NOMO-1 (cell line): ENCODE data around the gene FAM170A.
A peak's percentile ranks its signal among the peaks of the same experiment; 100 is the strongest.

Experiments used
- DNase-seq, 2 experiments: peaks; one replicate each; lab custom pipeline; 2025; ENCODE audit not compliant: unreplicated experiment in 2 of 2; lab: John Stamatoyannopoulos, UW

The FAM170A gene

GRCh38 chr5:119629339-119629738 is at the start of gene FAM170A:
Gene FAM170A (plus strand): TSS chr5:119629558. CDS start chr5:119629769, 211 bp downstream.
- DNase-seq = no peak

GRCh38 chr5:119582987-119583386 is 46.4 kb upstream of the FAM170A start:
- DNase-seq = no peak

GRCh38 chr5:119583684-119584083 is 45.7 kb upstream of the FAM170A start:
- DNase-seq = no peak

- no peak for DNase-seq
Observed at GRCh38 chr5:119596046-119596445, 33.3 kb upstream of the FAM170A start.

- DNase-seq = no peak
Observed at GRCh38 chr5:119597728-119598298, 31.5 kb upstream of the FAM170A start.

- DNase-seq = no peak
Observed at GRCh38 chr5:119613937-119614336, 15.4 kb upstream of the FAM170A start.

- DNase-seq = no peak
Observed at GRCh38 chr5:119614838-119615237, 14.5 kb upstream of the FAM170A start.

- DNase-seq = peak in 1 of 2 experiments; percentile 47
Observed at GRCh38 chr5:119626086-119626485, 3.3 kb upstream of the FAM170A start.

GRCh38 chr5:119630752-119631440 is 1.5 kb downstream of the FAM170A start:
- no peak for DNase-seq

- DNase-seq = no peak
Observed at GRCh38 chr5:119631660-119632059, 2.3 kb downstream of the FAM170A start.

GRCh38 chr5:119651486-119651885 is 22.1 kb downstream of the FAM170A start:
- DNase-seq = peak; percentile 82 to 93

GRCh38 chr5:119655061-119655460 is 25.7 kb downstream of the FAM170A start:
- DNase-seq = peak; percentile 86 to 97

- DNase-seq = no peak
Observed at GRCh38 chr5:119656023-119656422, 26.7 kb downstream of the FAM170A start.

GRCh38 chr5:119666542-119666941 is 37.2 kb downstream of the FAM170A start:
- DNase-seq = no peak

- no peak for DNase-seq
Observed at GRCh38 chr5:119678351-119679028, 49.1 kb downstream of the FAM170A start.

- DNase-seq = no peak
Observed at GRCh38 chr5:119680080-119680479, 50.7 kb downstream of the FAM170A start.

GRCh38 chr5:119681734-119682133 is 52.4 kb downstream of the FAM170A start:
- DNase-seq = peak in 1 of 2 experiments; percentile 27

- no peak for DNase-seq
Observed at GRCh38 chr5:119682372-119682771, 53.0 kb downstream of the FAM170A start.
